Psoas muscle (tissue), 8 donors: ENCODE measurements around the gene SLC6A7. TPM values are rescaled to one million over a fixed set of nuclear protein-coding genes. Genes with fewer than 3 reads are reported as not detected.

Source experiments
- ATAC-seq, 4 donors: fragments of 200-7000 bp; cut with Tn5 transposase; one replicate each; pipeline ENCODE4 v1.9.1; 2020; ENCODE audit warnings: moderate library complexity in 3 of 4, mild to moderate bottlenecking in 2 of 4
- DNase-seq, 2 donors: peaks; one replicate each; pipeline ENCODE4 v3.0.0-alpha.2; 2020
- H3K27ac ChIP-seq: fragments of 200-600 bp; one replicate; pipeline ENCODE4 v1.8.0; 2022
- H3K27me3 ChIP-seq, 3 donors: fragments of 200-600 bp in 1 of 3; one replicate each; pipeline versions ENCODE4 v1.6.1 to v1.8.0; 2013 to 2022; ENCODE audit warnings: low read length in 2 of 3, mild to moderate bottlenecking in 2 of 3, moderate library complexity in 1 of 3; ENCODE audit not compliant: insufficient read depth in 3 of 3
- H3K36me3 ChIP-seq, 2 donors: fragments of 200-600 bp in 1 of 2; one replicate each; pipeline versions ENCODE4 v1.6.1 to v1.8.0; 2013 to 2022; ENCODE audit warnings: low read depth in 1 of 2, mild to moderate bottlenecking in 1 of 2, moderate library complexity in 1 of 2; ENCODE audit not compliant: insufficient read depth in 1 of 2
- H3K4me1 ChIP-seq: fragments of 200-600 bp; one replicate; pipeline ENCODE4 v1.8.0; 2022
- H3K4me3 ChIP-seq: fragments of 200-600 bp; one replicate; pipeline ENCODE4 v1.8.0; 2022; ENCODE audit warnings: mild to moderate bottlenecking
- H3K9me3 ChIP-seq: fragments of 200-600 bp; one replicate; pipeline ENCODE4 v1.8.0; 2022
- CTCF ChIP-seq: fragments of 200-600 bp; IDR thresholded peaks from one replicate; pipeline ENCODE4 v1.8.0; 2022; ENCODE audit warnings: antibody characterized with exemption
- WGBS, 3 donors: extraction: QIAGEN DNeasy Blood & Tissue Kit; methylation state at CpG; one replicate each; pipeline versions ENCODE4 v1.1.6 to v1.1.7; 2013; 5-methylcytosine and 5-hydroxymethylcytosine counted together
- intact Hi-C, 2 donors: fragments of 100-400 bp; cut with DNase I; formaldehyde crosslinking; loops; one replicate each; pipeline versions ENCODE4 v1.11.0 to v1.14.2; 2022
- polyA plus RNA-seq, 3 donors: library from polyadenylated mRNA; stranded (reverse); fragments of 200-250 nt; gene quantifications; one replicate each; pipeline ENCODE4 v1.2.3, GENCODE V29; 2013
- total RNA-seq, 4 donors: library from RNA; stranded (reverse); fragmentation: NEBNext Ultra II Directional in 2 of 4; extraction: Animal tissue kit (Norgen Biotek cat#: 25700) in 2 of 4; gene quantifications; one replicate each; pipeline versions ENCODE4 v1.2.1 to v1.2.4, GENCODE V29; 2021 to 2023
- donor health status: healthy with polysubstance abuse.
- donor health status: DM: no; HTN: no; CAD: no; lungs with moderate emphysema.
- donor health status: Bipolar disorder and iron deficiency.
- donor health status: healthy.
- donor health status: DM: yes; HTN: yes; CAD: no.
- donor health status: DM: no; HTN: no; CAD: no.
- donor health status: DM: no; HTN: no; CAD: no.
- donor health status: DM: yes; HTN: yes; CAD: no.

The SLC6A7 gene
- total and polyA plus RNA-seq, 7 donors, result not detected

GRCh38 chr5:150189326-150189725, 536 bp upstream of the SLC6A7 start:
- peaks cover 14% of the 10 kb centered on the region for H3K4me1 ChIP-seq
- TF ChIP-seq CTCF, result no peak
- DNase-seq (no peak), ATAC-seq (no peak)
- H3K27me3 ChIP-seq, result peaks cover 0 to 7% (median 0%) of the 10 kb centered on the region in 3 donors
- H3K36me3 ChIP-seq, result no peaks in the 10 kb centered on the region
- H3K4me3 ChIP-seq, result no peak overlapping the region
- no peak overlapping the region for H3K27ac ChIP-seq
- 84 to 92% (median 85%) methylated on average over 3 of the region's 3 CpGs for WGBS, 3 donors
- H3K9me3 ChIP-seq, result no peaks in the 10 kb centered on the region
- intact Hi-C loops, result no loop called here

GRCh38 chr5:150190503-150190979, 679 bp downstream of the SLC6A7 start:
- 46 to 59% (median 57%) methylated on average over 14 to 16 of the region's 16 CpGs for WGBS, 3 donors
- no peak for DNase-seq
- intact Hi-C loops, result no loop called here

GRCh38 chr5:150190987-150191386, 1.1 kb downstream of the SLC6A7 start:
- no peaks in the 10 kb centered on the region for H3K36me3 ChIP-seq
- H3K9me3 ChIP-seq, result no peaks in the 10 kb centered on the region
- WGBS, 3 donors, result 58 to 69% (median 60%) methylated on average over 2 of the region's 2 CpGs
- DNase-seq (no peak), ATAC-seq (no peak)
- TF ChIP-seq CTCF, result no peak
- H3K27ac ChIP-seq, result no peak overlapping the region
- no peak overlapping the region for H3K4me3 ChIP-seq
- H3K4me1 ChIP-seq, result peaks cover 14% of the 10 kb centered on the region
- intact Hi-C loops, result no loop called here
- H3K27me3 ChIP-seq, result peaks cover 0 to 7% (median 0%) of the 10 kb centered on the region in 3 donors

More at GRCh38 chr5:150190503-150190979, 679 bp downstream of the SLC6A7 start:
- peak in 1 of 4 donors; percentile 14 for ATAC-seq
- Histone ChIP-seq H3K4me1 (peaks cover 14% of the 10 kb centered on the region), H3K9me3 (no peaks in the 10 kb centered on the region), H3K27me3 (peaks cover 0 to 7% (median 0%) of the 10 kb centered on the region in 3 donors), H3K27ac (no peak overlapping the region), H3K4me3 (no peak overlapping the region), H3K36me3 (no peaks in the 10 kb centered on the region)
- no peak for TF ChIP-seq CTCF

- peaks cover 0 to 7% (median 0%) of the 10 kb centered on the region in 3 donors for H3K27me3 ChIP-seq
Observed at GRCh38 chr5:150192462-150192861, 2.6 kb downstream of the SLC6A7 start.

More at GRCh38 chr5:150192462-150192861, 2.6 kb downstream of the SLC6A7 start:
- intact Hi-C loops, result no loop called here
- no peak for TF ChIP-seq CTCF
- Histone ChIP-seq H3K27ac (no peak overlapping the region), H3K4me1 (peaks cover 14% of the 10 kb centered on the region), H3K36me3 (no peaks in the 10 kb centered on the region), H3K4me3 (no peak overlapping the region), H3K9me3 (no peaks in the 10 kb centered on the region)
- WGBS, 3 donors, result 76 to 79% (median 77%) methylated on average over 4 of the region's 4 CpGs
- ATAC-seq (no peak), DNase-seq (no peak)
